NCI-H2107 treated with DMSO at 0.1 percent for 48 hours (cell line): Measurements from ENCODE around the gene B9D2.

Experiments used
- DNase-seq: peaks from one replicate; lab custom pipeline; 2025; ENCODE audit not compliant: unreplicated experiment; lab: John Stamatoyannopoulos, UW

Gene B9D2

GRCh38 chr19:41328157-41328841 lies 35.6 kb downstream of the B9D2 start:
- no peak for DNase-seq

- DNase-seq = no peak
These were observed 36.3 kb downstream of the B9D2 start for GRCh38 chr19:41327576-41328156.

DNA sequence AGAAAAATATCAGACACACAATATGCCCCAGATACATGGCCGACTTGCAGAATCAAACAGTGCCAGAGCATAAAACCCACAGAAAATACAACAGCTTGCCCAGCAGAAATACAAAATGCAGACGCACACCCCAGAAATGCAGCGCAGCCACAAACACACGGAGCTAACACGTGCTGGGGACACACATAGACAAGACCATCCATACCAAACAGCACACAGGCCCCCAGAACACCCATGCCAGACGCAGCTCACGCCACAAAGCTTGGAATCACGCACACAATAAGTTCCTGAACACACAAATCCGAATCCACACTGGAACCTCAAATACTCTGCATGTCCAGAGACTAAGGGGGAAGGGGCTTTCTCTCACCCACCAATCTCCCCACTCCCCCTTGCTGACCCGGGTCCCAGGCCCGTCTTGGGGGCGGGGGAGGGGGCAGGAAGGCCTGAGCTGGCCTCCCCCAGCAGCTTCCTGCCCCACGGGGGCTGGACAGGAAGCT lies 36.8 kb downstream of the B9D2 start:
- DNase-seq = no peak

DNA sequence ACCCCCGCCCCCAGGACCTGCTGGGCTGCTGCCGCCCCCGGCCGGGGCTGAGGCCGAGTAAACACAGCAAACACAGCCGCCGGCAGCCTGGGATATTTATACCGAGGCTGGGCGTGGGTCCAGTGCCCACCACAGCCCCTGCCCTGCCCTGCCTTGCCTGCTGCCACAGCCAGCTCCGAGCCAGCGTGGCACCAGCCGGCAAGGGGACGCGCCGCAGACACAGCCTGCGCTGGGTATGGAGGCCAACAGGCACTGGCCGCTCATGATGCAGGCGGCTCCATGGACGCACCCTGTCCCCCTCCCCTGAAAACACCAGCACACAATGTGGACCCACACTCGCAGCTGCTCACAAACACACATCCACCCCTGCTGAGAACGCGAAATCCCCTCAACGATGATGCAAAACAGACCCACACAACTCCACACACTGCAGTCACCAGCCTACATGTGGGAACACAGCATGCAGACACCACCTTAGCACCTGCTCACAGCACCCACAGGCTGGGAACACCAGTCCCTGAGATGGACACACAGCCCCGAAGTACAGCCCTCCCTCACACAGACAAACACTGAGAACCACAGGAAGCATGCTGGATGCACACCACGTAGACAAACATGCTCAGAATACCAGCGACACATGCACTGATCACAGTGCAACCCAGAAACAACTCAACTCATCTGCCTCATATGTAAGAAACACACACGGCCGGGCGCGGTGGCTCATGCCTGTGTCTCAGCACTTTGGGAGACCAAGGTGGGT lies 37.8 kb downstream of the B9D2 start:
- DNase-seq = no peak

- DNase-seq = no peak
These were observed 38.4 kb downstream of the B9D2 start for GRCh38 chr19:41325640-41325946.

GRCh38 chr19:41324921-41325639 lies 38.9 kb downstream of the B9D2 start:
- no peak for DNase-seq

DNA sequence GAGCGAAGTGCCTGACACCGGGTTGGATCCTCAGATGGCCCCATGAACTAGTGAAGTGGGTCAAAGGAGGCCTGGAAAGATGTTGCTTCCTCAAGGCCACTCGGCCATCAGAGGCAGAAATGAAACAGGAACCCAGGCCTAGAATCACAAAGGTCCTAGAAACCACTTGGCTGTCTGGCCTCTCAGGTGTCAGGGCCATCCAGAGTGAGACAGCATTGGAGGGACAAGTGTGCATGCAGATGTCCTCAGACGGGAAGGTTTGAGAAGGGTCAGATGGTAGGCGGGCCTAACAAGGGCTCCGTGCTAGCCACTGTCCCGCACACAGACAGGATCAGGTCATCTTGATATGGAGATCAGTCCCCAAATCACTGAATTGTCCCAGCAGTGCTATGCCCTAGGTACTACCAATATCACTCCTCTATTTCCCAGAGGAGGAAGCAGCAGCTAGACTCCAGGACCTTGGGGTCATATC lies 39.7 kb downstream of the B9D2 start:
- no peak for DNase-seq

- DNase-seq = no peak
These were observed 40.4 kb downstream of the B9D2 start for GRCh38 chr19:41323430-41324125.

- no peak for DNase-seq
These were observed 40.9 kb downstream of the B9D2 start for GRCh38 chr19:41323023-41323422.

DNA sequence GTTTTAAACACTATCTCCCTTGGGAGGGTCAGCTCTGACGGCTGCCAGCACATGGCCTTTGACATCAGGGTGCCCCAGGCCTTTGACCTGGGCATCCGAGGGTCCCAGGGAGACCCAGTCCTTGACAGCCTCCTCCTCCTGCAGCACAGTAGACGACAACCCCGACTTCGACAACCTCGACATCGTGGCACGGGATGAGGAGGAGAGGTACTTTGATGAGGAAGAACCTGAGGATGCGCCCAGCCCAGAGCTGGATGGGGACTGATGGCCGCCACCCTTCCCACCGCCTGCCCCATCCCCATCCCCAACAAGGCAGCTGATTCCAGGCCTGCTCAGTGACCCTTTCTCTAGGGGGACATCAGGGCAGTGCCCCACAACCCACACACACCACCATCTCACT lies 41.5 kb downstream of the B9D2 start:
- DNase-seq = no peak

- DNase-seq = no peak
These were observed 42.2 kb downstream of the B9D2 start for GRCh38 chr19:41321600-41322270.

- no peak for DNase-seq
These were observed 42.7 kb downstream of the B9D2 start for GRCh38 chr19:41321204-41321599.

DNA sequence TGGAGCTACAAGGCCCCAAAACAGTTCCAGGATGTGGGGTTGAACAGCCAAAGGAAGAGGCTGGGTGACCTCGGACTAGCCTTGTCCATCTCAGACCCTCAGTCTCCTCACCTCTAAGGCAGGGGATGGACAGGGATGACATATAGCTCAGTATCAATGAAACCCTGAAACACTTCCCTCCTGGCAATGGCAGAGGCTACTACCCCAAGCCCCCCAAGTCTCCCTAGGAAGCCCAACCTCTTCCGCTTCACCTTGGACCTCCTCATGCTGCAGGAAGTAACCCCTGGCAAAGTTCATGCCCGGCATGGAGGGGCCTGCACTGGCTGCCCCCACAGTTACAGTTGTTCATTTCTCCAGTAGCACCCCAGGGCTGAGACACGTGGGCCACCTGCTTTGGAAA lies 43.4 kb downstream of the B9D2 start:
- DNase-seq = no peak

- no peak for DNase-seq
These were observed 43.8 kb downstream of the B9D2 start for GRCh38 chr19:41320185-41320518.

GRCh38 chr19:41319500-41320184 lies 44.3 kb downstream of the B9D2 start:
- no peak for DNase-seq

GRCh38 chr19:41318696-41319499 lies 45.1 kb downstream of the B9D2 start:
- no peak for DNase-seq

DNA sequence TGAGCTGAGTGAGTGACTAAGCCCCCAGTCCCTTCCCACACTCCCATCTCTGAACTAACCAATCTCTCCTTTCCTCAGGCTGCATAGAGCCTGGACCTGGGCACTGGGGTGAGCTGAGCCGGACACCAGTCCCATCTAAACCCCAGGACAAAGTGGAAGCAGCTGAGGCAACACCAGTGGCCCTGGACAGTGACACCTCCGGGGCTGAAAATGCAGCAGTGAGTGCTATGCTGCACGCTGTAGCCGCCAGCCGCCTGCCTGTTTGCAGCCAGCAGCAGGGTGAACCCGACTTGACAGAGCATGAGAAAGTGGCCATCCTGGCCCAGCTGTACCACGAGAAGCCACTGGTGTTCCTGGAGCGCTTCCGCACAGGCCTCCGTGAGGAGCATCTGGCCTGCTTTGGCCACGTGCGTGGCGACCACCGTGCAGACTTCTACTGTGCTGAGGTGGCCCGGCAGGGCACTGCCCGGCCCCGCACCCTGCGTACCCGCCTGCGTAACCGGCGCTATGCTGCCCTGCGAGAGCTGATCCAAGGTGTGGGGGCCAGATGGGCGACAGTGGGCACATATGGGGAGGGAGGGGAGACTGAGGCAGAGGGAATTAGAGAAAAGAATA lies 47.5 kb downstream of the B9D2 start:
- DNase-seq = no peak

GRCh38 chr19:41311613-41312012 lies 52.3 kb downstream of the B9D2 start:
- DNase-seq = no peak

DNA sequence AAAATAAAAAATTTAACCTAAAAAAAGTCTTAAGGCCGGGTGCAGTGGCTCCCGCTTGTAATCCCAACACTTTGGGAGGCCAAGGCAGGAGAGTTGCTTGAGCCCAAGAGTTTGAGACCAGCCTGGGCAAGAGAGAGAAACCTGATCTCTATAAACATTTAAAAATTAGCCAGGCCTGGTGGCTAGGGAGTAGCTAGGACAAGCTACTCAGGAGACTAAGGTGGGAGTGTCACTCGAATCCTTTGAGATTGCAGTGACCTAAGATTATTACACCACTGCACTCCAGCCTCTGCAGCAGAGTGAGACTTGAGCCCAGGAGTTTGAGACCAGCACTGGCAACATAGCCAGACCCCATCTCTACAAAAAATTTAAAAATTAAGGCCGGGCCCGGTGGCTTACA lies 52.9 kb downstream of the B9D2 start:
- DNase-seq = no peak
